Lung (tissue), 12 donors: Measurements from ENCODE around the gene GABARAPL2. TPM values are rescaled to one million over a fixed set of nuclear protein-coding genes. Genes with fewer than 3 reads are reported as not detected.

ENCODE experiments used
- ATAC-seq: fragments of 200-7000 bp; cut with Tn5 transposase; one replicate; pipeline ENCODE4 v1.9.1; 2020; ENCODE audit warnings: moderate number of reproducible peaks; ENCODE audit not compliant: insufficient read depth, low FRiP score
- DNase-seq, 3 donors: peaks; one replicate each; pipeline ENCODE4 v3.0.0-alpha.2; 2013 to 2017
- H3K27ac ChIP-seq, 2 donors: one replicate each; pipeline ENCODE4 v1.5.1; 2013; ENCODE audit warnings: mild to moderate bottlenecking in 2 of 2, moderate library complexity in 2 of 2, control low read depth in 1 of 2, inconsistent platforms in 1 of 2, low read depth in 1 of 2, low read length in 1 of 2
- H3K27me3 ChIP-seq, 3 donors: one replicate each; pipeline ENCODE4 v1.5.1; 2013; ENCODE audit warnings: low read length in 2 of 3; ENCODE audit not compliant: control insufficient read depth in 3 of 3, insufficient read depth in 3 of 3
- H3K36me3 ChIP-seq, 4 donors: one replicate each; pipeline ENCODE4 v1.5.1; 2013; ENCODE audit warnings: low read length in 4 of 4, mild to moderate bottlenecking in 1 of 4, moderate library complexity in 1 of 4; ENCODE audit not compliant: control insufficient read depth in 4 of 4, insufficient read depth in 4 of 4
- H3K4me1 ChIP-seq, 5 donors: one replicate each; pipeline ENCODE4 v1.5.1; 2013; ENCODE audit warnings: low read length in 5 of 5, mild to moderate bottlenecking in 2 of 5, moderate library complexity in 1 of 5; ENCODE audit not compliant: control insufficient read depth in 5 of 5, insufficient read depth in 5 of 5
- H3K4me3 ChIP-seq: one replicate; pipeline ENCODE4 v1.5.1; 2013; ENCODE audit warnings: mild to moderate bottlenecking, control low read depth, moderate library complexity
- H3K9ac ChIP-seq, 2 donors: one replicate each; pipeline ENCODE4 v1.5.1; 2013; ENCODE audit warnings: low read length in 2 of 2, control low read depth in 1 of 2; ENCODE audit not compliant: insufficient read depth in 1 of 2
- H3K9me3 ChIP-seq, 4 donors: one replicate each; pipeline ENCODE4 v1.5.1; 2013; ENCODE audit warnings: low read length in 3 of 4, mild to moderate bottlenecking in 1 of 4, moderate library complexity in 1 of 4; ENCODE audit not compliant: control insufficient read depth in 4 of 4, insufficient read depth in 3 of 4
- WGBS, 2 donors: extraction: QIAGEN DNeasy Blood & Tissue Kit; methylation state at CpG; one replicate each; pipeline ENCODE4 v1.1.7; 2013; 5-methylcytosine and 5-hydroxymethylcytosine counted together
- polyA plus RNA-seq, 2 donors: library from polyadenylated mRNA; stranded (reverse); fragments of 200-250 nt; gene quantifications; one replicate each; pipeline ENCODE4 v1.2.1, GENCODE V29; 2013
- total RNA-seq, 2 donors: library from RNA; depleted of rRNA in 1 of 2; stranded (reverse); fragments of >200 nt in 1 of 2; gene quantifications; one replicate each; pipeline ENCODE4 v1.2.1, GENCODE V29; 2014 to 2021
- TF ChIP-seq, protein P1 (sequence below): IDR thresholded peaks from 2 replicates; pipeline ENCODE4 v1.5.1; 2012; ENCODE audit warnings: mild to moderate bottlenecking; ENCODE audit errors: control extremely low read depth, extremely low read depth
- donor health status: control.
- donor health status: control.
- donor health status: Bipolar disorder and iron deficiency.
- donor health status: healthy.
- donor health status: DM: yes; HTN: yes; CAD: no.

GABARAPL2 gene
- total and polyA plus RNA-seq, 4 donors = 72.9 to 180 (median 104) TPM

DNA sequence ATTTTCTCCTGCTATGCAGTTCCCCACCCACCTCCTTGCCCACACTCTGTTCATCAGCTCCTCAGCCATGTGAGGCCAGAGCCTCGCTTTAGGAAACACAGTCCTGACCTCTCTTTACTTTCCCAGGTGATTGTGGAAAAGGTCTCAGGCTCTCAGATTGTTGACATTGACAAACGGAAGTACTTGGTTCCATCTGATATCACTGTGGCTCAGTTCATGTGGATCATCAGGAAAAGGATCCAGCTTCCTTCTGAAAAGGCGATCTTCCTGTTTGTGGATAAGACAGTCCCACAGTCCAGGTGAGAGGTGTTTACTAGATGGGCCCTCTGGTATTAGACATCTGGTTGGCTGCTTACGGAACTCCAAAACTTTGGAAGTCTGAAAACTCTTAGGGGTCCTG is 1.7 kb downstream of the GABARAPL2 start:
- Histone ChIP-seq H3K36me3 (peaks cover 4 to 45% (median 36%) of the 10 kb centered on the region in 4 donors), H3K4me1 (peaks cover 5 to 16% (median 10%) of the 10 kb centered on the region in 5 donors)
- TF ChIP-seq, protein P1, sequence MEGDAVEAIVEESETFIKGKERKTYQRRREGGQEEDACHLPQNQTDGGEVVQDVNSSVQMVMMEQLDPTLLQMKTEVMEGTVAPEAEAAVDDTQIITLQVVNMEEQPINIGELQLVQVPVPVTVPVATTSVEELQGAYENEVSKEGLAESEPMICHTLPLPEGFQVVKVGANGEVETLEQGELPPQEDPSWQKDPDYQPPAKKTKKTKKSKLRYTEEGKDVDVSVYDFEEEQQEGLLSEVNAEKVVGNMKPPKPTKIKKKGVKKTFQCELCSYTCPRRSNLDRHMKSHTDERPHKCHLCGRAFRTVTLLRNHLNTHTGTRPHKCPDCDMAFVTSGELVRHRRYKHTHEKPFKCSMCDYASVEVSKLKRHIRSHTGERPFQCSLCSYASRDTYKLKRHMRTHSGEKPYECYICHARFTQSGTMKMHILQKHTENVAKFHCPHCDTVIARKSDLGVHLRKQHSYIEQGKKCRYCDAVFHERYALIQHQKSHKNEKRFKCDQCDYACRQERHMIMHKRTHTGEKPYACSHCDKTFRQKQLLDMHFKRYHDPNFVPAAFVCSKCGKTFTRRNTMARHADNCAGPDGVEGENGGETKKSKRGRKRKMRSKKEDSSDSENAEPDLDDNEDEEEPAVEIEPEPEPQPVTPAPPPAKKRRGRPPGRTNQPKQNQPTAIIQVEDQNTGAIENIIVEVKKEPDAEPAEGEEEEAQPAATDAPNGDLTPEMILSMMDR = no peak

DNA sequence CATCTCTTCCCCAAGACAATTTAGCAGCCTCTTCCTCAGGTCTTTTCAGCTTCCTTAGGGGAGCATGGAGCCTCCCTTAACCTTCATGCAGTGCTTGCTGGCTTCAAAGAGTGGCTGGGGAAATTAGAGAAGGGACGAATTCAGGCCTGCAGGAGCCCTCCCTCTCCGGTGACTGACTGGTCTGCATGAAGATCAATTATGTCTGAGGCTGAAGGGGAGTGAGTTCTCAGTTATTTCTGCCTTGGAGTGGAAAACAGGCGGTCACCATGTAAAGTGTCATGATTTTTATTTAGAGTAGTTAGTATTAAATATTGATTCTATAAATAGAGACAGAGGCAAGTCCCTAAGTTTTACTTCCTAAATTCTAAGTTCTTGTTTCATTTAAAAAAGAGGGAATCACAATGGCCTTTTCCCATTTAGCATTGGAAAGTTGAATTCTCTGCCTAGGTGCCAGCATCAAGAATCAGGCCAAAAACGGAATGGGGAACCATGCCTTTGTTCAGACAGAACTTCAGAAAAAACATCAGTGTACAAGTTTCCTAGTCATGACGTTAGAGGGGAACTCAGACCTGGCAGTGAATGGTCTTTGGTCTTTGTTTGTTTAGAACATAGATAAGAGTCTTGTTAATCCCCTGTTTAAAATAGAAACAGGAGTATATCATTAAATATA is 4.4 kb downstream of the GABARAPL2 start:
- H3K4me1 ChIP-seq = peaks cover 5 to 21% (median 10%) of the 10 kb centered on the region in 5 donors
- DNase-seq = no peak
- TF ChIP-seq, protein P1 = no peak
- ATAC-seq = no peak
- H3K36me3 ChIP-seq = peaks cover 14 to 58% (median 48%) of the 10 kb centered on the region in 4 donors
- H3K4me3 ChIP-seq = no peak overlapping the region
- no peak overlapping the region for H3K9ac ChIP-seq
- H3K27me3 ChIP-seq = no peaks in the 10 kb centered on the region
- H3K27ac ChIP-seq = peak overlapping the region in 1 of 2 donors; percentile 4
- WGBS, 2 donors = 61 to 66% methylated on average over 5 of the region's 5 CpGs
- H3K9me3 ChIP-seq = no peaks in the 10 kb centered on the region

More for the DNA sequence above, 1.7 kb downstream of the GABARAPL2 start:
- no peaks in the 10 kb centered on the region for H3K9me3 ChIP-seq
- ATAC-seq (no peak), DNase-seq (no peak)
- H3K9ac ChIP-seq = no peak overlapping the region
- H3K4me3 ChIP-seq = no peak overlapping the region
- WGBS, 2 donors = 79 to 87% methylated on average over 4 of the region's 4 CpGs
- H3K27me3 ChIP-seq = peaks cover 0 to 7% (median 0%) of the 10 kb centered on the region in 3 donors
- H3K27ac ChIP-seq = no peak overlapping the region

GRCh38 chr16:75572864-75573542 is 6.8 kb downstream of the GABARAPL2 start:
- Histone ChIP-seq H3K36me3 (peaks cover 23 to 72% (median 50%) of the 10 kb centered on the region in 4 donors), H3K4me3 (no peak overlapping the region), H3K27ac (peak overlapping the region in 1 of 2 donors; percentile 9), H3K4me1 (peaks cover 0 to 20% (median 0%) of the 10 kb centered on the region in 5 donors), H3K9me3 (no peaks in the 10 kb centered on the region), H3K27me3 (no peaks in the 10 kb centered on the region), H3K9ac (no peak overlapping the region)
- DNase-seq (no peak), ATAC-seq (no peak)
- 65 to 76% methylated on average over 3 of the region's 3 CpGs for WGBS, 2 donors
- TF ChIP-seq, protein P1 = no peak
